GM19438 (cell line): ENCODE results near the gene CC2D1A.
"Not testable (repeated sequence)": the region's sequence is repeated elsewhere in the genome, so short reads cannot be mapped to it uniquely, and the experiment has no call there.

Source experiments
- ATAC-seq: cut with Tn5 transposase; IDR thresholded peaks from one replicate; pipeline ENCODE4 v1.9.1; 2021; ENCODE audit warnings: low read depth; ENCODE audit not compliant: unreplicated experiment

CC2D1A gene

GRCh38 chr19:13902993-13903555 lies 2.9 kb upstream of the CC2D1A start:
- ATAC-seq, result no peak

DNA sequence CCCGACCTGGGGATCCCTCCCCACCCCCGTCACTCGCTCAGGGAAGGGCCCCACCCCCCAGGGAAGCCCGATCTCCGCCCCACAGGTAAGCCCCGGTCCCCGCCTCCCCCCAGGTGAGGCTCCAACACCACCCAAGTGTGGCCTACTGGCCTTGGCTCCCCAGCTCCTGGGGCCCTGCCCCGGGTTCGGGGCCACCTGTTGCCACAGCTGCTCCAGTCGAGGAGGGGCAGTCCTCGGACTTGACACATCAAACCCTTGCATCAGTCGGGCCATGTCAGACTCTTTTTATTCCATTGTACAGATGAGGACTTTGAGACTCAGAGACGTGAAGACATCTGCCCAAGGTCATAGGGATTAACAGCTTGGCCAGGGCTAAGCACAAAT lies 512 bp downstream of the CC2D1A start:
- no peak for ATAC-seq

- no peak for ATAC-seq
Observed at GRCh38 chr19:13906910-13907309, 909 bp downstream of the CC2D1A start.

GRCh38 chr19:13908674-13909073 lies 2.7 kb downstream of the CC2D1A start:
- no peak for ATAC-seq

DNA sequence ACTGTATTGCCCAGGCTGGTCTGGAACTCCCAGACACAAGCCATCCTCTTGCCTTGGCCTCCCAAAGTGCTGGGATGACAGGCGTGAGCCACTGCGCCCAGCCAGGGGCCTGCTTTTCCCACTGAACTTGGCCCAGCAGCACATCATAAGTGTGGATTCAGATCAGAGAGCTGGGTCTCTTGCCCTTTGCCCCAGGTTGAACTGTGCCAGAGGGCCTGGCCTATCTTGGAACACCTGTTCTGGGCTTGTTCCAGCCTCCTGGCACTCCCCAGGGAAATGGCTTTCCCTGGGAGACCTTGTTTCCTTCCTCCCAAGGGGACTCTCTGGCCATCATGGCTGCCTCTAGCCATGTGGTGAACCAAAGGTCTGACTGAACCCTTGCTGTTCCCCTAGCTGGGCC lies 3.4 kb downstream of the CC2D1A start:
- ATAC-seq, result no peak

DNA sequence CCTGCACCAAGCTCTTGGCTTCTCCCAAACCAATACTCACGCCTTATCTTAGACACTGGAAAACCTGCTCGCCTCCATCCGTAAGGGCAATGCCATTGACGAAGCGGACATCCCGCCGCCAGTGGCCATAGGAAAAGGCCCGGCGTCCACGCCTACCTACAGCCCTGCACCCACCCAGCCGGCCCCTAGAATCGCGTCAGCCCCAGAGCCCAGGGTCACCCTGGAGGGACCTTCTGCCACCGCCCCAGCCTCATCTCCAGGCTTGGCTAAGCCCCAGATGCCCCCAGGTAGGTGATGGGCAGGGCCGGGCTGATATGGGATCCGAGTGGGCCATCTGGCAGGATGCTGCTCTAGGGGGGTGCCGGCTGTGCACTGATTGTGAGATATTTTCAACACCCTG lies 7.4 kb downstream of the CC2D1A start:
- no peak for ATAC-seq

DNA sequence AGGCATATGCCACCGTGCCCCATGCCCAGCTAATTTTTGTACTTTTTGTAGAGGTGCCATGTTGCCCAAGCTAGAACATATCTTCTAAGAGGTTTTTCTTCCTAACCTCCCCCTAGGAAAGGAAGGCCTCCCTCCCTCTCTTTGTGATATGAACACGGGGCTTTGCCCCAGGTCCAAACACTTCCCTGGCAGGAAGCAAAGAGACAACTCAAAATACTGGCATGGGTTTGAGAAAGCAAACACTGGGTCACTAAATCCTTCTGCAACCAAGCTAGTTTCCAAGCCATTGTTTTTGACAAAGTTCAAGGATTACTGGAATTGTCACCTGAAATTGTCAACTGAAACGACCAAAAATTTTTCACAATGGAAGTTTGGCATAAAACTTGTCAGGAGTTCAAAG lies 8.8 kb downstream of the CC2D1A start:
- ATAC-seq, result no peak

GRCh38 chr19:13917888-13918406 lies 11.9 kb downstream of the CC2D1A start:
- ATAC-seq, result no peak

DNA sequence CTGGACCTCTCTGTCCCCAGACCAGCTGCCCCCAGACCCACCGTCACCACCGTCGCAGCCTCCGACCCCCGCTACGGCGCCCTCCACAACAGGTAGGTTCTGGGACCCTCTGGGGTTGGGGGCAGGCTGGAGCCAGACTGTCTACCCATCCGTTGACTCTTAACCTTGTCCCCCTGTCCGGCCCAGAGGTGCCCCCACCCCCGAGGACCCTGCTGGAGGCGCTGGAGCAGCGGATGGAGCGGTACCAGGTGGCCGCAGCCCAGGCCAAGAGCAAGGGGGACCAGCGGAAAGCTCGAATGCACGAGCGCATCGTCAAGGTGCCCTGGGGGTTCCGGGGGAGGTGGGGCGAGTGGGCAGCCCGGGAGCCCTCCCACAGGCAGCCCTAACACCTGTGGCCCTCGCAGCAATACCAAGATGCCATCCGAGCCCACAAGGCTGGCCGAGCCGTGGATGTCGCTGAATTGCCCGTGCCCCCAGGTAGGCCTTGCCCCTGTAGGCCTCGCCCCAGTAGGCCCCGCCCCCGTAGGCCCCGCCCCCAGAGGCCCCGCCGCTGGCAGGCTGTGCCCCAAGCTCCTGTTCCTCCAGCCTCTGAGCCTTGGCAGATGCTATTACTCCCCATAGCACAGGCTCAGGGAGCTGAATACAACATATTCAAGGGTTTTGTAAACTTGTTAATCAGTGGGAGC lies 12.9 kb downstream of the CC2D1A start:
- ATAC-seq, result no peak

GRCh38 chr19:13920524-13920923 lies 14.5 kb downstream of the CC2D1A start:
- no peak for ATAC-seq

GRCh38 chr19:13920940-13921747 lies 15.1 kb downstream of the CC2D1A start:
- ATAC-seq, result no peak

- not testable (repeated sequence) for ATAC-seq
Observed at GRCh38 chr19:13922118-13922517, 16.1 kb downstream of the CC2D1A start.

DNA sequence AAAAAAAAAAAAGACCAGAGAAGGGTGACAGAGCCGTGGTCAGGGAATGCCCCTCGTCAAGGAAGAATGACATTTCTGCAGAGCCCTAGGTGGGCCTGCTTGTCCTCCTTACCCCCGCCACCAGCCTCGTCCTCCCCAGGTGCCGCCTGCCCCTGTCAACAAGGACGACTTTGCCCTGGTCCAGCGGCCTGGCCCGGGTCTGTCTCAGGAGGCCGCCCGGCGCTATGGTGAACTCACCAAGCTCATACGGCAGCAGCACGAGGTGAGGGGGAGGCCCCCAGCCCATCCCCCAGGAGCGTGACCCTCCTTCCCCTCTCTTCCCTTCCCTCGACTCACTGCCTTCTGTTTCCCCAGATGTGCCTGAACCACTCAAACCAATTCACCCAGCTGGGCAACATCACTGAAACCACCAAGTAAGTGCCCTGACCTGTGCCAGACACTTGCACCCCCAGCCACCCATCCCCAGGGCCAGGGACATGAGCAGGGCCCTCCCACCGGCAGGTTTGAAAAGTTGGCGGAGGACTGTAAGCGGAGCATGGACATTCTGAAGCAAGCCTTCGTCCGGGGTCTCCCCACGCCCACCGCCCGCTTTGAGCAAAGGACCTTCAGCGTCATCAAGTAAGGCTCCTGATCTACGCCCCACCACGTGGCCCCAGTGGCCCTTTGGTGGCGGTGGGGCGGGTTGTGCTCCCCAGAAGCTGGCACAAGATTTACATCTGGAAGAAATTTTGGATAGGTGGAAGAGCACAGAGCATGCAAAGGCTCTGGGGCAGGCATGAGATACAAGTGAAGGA lies 17.4 kb downstream of the CC2D1A start:
- ATAC-seq, result no peak

GRCh38 chr19:13926010-13926409 lies 20.0 kb downstream of the CC2D1A start:
- ATAC-seq, result no peak

GRCh38 chr19:13926715-13927114 lies 20.7 kb downstream of the CC2D1A start:
- no peak for ATAC-seq

DNA sequence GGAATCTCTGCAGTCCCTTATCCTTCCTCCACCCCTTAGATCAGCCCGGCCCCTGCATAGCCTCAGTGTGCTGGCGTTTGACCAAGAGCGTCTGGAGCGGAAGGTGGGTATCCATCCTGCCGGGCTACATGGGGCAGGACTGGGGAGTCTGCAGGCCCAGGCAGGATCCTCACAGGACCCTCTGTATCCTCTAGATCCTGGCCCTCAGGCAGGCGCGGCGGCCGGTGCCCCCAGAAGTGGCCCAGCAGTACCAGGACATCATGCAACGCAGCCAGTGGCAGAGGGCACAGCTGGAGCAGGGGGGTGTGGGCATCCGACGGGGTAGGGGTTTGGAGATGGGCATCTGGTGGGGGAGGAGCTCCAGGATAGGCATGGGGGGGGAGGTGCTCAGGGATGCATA lies 23.3 kb downstream of the CC2D1A start:
- ATAC-seq, result no peak

DNA sequence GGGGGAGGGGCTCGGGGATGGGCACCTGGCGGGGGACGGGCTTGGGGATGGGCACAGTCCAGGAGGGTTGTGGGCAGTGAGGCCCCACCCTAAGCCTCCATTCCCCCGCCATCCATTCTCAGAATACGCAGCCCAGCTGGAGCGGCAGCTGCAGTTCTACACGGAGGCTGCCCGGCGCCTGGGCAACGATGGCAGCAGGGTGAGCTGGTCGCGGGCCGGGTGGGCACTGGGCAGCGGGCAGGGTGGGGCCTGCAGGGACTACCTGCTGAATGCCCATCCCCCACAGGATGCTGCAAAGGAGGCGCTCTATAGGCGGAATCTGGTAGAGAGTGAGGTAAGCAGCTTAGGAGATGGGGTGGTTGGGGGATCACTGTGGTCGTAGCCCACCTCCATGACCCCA lies 24.0 kb downstream of the CC2D1A start:
- no peak for ATAC-seq

DNA sequence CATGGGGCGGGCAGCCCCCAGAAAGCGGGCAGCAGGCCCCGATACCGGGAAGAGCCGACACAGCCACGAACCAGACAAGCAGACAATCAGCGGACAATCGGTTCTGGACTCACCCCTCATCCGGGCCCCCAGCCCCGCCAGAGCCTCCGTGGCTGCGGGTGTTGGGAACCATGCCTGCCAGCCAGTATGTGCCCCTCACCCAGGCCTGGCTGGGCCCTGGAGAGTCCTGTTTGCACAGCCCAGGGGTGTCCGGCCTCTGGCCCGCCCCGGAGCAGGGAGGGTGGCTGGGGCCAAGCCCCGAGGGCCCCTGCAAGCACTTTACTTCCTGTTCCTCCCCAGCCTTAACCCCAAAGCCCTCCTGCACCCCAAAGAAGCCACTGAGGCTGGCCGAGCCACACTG lies 24.4 kb downstream of the CC2D1A start:
- ATAC-seq, result no peak

- no peak for ATAC-seq
Observed at GRCh38 chr19:13931391-13932148, 25.6 kb downstream of the CC2D1A start.

- no peak for ATAC-seq
Observed at GRCh38 chr19:13932149-13932637, 26.2 kb downstream of the CC2D1A start.
